NCI-H510A treated with DMSO at 0.1 percent for 48 hours (cell line): Measurements from ENCODE around the gene TMEM255A.
A peak's percentile ranks its signal among the peaks of the same experiment; 100 is the strongest.
"Not testable (repeated sequence)": the region's sequence is repeated elsewhere in the genome, so short reads cannot be mapped to it uniquely, and the experiment has no call there.

Source experiments
- DNase-seq: peaks from one replicate; lab custom pipeline; 2025; lab: John Stamatoyannopoulos, UW

Gene TMEM255A

DNA sequence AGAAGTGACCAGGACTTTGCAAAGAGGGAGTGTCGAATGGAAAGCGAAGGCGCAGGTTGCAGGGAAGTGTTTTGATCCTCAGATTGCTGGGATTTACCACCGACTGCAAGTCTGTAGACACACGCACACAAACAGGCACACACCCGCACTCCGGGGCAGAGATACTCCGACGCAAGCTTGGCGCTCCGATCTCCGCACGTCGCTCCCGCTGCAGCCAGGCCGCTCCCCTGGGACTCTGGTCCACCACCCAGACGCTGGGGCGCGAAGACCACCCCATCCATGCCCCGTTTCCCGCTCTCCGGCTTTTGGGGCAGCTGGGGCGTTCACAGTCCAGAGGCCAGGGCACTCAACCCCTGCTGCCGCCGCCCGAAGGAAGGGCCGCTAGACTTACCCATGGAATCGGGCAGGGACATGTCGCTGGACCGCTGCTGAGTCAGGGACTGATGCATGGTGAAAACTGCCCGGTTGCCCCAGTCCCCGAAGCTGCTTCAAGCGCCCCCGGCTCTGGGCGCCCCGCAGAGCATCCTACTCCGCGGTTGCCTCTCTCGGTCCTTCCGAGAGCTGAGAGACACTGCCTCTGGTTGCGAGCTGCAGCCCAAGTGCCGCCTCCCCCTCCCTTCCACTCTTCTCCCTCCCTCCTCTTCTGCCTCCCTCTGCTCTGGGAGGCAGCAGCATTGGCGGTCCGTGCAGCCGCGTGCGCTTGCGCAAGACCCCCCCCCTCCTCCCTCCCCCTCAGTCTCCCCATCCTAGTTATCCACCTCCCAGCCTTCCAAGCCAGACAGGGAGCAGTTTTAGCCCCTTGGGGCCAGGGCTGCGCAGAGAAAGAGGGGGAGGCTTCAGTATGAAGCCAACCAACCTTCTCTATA, at the start of gene TMEM255A:
Gene TMEM255A, minus strand, starts transcription at position 601 of the 866 bp plus-strand sequence. Its CDS starts 152 bp downstream, at position 449.
- peak; percentile 28 for DNase-seq

DNA sequence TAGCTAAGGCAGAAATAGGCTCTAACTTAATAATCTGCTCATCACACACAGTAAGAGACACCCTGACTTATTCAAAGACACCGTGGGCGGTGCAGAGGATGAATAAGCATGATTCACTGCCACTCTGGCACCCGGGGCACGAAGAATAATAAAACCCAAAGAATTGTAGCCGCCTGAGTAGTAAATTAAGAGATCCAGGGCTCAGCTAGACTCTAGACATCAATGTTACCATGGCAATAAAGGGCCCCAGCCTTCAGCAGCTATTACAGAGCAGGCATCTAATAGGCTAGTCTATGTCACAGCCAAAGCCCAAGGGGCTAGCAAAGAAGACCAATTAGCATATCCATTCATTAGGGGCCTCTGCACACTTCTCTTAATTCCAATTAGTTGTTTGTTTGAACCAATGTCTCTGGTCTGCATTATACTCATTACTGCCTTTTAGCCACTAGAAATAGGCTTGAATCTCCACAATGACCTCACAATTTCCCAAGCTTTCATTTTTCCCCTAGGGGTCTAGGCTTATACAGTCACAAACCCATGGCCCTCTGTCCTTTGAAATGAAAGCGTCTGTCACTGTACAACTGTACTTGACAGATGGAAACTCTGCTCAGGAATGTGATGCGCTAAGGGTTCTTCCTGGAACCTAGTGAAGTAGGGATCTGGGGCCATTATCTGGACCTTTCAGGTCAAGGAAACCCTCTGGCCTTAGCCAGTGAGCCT, 47.6 kb upstream of the TMEM255A start:
- DNase-seq: no peak

DNA sequence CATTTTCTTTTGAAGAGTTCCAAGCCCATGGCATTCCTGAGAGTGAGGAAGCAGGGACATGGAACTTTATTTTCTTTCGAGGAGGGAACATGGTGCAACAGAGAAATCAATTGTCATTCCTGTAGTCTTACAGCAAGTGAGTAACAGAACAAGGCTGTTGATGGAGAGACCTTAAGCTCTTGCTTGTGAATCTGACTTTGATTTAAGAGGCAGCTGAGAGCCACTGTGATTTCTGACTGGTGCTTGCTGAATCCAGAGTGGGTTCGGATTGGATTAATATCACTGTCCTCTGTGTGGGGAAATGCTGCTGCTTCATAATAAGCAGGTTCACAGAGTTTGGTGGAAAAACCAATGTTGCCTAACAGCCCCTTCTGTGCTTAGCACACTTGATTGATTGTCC, 45.9 kb upstream of the TMEM255A start:
- no peak for DNase-seq

DNA sequence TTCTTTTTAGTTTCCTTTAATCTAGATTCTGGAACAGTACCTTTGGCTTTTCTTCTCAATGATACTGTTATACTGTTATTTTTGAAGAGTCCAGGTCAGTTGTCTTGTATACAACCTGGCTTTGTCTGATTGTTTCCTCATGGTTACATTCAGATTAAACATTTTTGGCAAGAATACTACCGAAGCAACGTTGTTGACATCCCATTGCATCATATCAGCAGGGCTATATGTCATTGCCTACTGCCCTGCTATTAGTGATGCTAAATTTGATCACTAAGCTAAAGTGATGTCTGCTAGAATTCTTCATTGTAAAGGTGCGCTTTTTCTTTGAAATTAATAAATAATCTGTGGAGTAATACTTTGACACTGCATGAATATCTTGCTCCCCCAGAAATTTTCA, 44.8 kb upstream of the TMEM255A start:
- no peak for DNase-seq

DNA sequence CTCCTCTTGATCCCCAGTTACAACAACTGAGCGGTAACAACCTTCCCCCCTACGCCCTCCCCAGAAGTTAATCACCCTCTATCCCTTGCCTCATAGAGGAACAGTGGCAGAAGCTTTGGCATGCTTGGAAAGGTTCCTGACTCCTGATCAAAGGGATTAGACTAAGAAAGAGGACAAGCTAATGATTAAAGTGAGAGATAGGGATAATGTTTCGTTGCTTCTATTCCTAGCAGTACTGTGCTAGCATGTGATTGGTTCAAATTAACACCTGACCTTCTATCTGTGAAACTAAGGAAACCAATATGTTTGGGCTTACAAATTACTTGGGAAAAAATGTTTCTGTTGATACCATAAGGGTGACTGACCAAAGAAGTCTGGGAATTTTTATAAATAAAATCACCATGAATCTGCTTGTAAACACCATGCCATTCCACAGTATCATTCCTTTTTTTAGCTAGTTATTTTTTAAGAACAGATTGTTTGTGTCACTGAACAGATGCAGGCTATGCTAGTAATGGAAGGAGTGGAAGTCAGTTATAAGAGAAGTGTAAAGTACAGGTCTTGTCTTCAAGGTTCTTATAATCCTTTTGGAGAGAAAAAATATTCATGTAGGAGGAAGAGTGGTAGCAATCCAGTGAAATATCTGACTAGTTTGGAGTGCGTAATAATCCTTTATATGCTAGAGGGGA, 39.3 kb upstream of the TMEM255A start:
- no peak for DNase-seq

DNA sequence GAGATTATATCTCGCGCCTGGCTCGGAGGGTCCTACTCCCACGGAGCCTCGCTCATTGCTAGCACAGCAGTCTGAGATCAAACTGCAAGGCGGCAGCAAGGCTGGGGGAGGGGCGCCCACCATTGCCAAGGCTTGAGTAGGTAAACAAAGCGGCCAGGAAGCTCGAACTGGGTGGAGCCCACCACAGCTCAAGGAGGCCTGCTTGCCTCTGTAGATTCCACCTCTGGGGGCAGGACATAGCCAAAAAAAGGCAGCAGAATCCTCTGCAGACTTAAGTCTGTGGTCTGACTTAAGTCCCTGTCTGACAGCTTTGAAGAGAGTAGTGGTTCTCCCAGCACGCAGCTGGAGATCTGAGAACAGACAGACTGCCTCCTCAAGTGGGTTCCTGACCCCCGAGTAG, 33.3 kb upstream of the TMEM255A start:
- DNase-seq: not testable (repeated sequence)

DNA sequence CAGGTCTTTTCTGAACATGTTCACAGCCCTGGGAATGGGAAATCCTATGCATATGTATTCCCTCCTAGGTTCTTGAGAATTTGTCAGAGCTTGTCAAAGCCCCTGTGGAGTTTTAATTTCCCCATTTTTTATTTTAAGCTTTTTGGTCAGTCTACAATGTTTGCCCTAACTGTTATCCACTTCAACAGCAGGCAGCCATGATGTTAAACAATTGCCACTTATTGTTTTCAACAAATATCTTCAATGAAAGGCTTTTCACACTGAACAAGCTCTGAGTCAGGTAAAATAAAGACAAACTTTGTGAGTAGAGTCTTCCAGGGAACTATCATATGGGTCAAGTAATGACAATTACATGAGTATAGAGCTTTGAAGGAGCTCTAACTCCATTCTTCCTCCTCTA, 25.6 kb upstream of the TMEM255A start:
- DNase-seq: no peak

DNA sequence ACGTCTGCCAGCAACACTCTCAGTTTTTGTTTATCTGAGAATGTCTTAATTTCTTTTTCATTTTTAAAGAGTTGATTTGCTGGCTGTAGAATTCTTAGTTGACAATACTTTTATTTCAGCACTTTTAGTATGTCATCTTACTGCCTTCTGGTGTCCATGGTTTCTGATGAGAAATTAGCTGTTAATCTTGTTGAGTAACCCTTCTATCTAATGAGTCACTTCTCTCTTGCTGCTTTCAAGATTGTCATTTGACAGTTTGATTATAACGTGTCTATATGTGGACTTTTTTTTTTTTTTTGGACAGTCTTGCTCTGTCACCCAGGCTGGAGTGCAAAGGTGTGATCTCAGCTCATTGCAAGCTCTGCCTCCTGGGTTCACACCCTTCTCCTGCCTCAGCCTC, 24.0 kb upstream of the TMEM255A start:
- no peak for DNase-seq

DNA sequence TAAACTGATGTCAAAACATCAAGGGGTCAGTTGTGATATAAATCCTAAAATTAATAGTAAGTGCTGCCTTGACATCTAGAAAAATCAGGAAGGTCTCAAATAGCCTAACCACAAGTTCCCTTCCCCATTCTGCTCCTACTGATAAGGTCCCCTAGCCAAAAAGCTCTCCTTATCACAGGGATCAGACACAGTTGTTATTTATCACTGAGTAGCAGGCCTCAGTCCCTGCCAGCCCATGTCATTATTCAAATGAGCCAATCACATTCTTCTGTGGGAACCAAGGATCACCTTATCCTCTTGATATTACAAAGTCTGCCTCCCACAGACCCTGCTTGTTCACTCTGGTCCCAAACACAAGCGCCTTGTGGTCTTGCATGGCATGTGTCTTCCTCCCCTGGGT, 23.3 kb upstream of the TMEM255A start:
- DNase-seq: no peak

DNA sequence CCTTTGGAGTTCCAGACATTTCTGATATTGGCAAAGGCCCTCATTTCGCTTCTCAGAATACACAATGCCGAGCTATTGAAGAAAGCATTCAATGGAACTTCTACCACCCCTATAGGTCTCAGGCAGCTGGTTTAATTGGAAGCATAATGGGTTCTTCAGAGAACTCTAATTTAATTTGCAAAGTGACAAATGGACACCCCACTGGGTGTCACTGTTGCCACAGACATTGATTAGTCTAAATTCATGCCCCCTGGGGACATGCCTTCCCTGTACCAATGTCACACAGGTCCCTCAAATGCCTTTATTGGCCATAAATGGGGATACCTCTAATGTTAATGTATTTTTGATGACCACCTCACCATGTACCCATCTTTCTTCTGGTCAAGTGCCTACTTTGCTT, 22.9 kb upstream of the TMEM255A start:
- DNase-seq: no peak

DNA sequence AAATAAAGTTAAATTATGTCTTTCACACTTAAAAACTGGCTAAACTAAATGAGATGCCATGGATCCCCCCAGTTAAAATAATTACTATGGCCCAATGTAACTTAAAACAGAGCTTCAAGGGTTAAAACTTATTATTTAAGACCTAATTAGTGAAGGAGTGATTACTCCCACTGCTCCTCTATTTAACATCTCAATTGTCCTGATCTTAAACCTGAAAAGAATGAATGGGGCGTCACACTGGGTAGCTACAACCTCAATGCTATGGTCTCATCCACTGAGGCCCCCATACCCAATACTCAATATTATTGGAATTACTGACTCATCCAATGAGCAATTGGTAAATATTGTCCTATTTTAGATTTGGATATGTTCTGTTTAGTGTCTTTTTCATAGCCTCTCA, 21.1 kb upstream of the TMEM255A start:
- no peak for DNase-seq

DNA sequence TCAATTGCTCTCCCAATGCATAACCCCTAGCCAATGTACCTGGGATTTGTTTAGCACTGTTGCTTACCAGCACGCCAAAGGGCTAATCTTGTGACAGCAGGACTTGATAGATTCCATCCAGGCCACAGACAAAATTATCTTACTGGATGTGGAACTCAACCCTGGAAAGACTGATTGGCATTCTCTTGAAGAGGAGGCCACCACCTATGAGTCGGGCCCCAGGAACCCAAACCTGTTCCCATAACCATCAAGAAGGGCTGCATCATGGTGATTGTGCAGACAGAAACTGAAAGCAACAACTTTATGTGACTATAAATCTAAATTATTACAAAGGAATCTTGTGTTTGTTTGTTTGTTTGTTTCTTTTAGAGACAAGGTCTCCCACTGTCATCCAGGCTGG, 19.9 kb upstream of the TMEM255A start:
- no peak for DNase-seq

DNA sequence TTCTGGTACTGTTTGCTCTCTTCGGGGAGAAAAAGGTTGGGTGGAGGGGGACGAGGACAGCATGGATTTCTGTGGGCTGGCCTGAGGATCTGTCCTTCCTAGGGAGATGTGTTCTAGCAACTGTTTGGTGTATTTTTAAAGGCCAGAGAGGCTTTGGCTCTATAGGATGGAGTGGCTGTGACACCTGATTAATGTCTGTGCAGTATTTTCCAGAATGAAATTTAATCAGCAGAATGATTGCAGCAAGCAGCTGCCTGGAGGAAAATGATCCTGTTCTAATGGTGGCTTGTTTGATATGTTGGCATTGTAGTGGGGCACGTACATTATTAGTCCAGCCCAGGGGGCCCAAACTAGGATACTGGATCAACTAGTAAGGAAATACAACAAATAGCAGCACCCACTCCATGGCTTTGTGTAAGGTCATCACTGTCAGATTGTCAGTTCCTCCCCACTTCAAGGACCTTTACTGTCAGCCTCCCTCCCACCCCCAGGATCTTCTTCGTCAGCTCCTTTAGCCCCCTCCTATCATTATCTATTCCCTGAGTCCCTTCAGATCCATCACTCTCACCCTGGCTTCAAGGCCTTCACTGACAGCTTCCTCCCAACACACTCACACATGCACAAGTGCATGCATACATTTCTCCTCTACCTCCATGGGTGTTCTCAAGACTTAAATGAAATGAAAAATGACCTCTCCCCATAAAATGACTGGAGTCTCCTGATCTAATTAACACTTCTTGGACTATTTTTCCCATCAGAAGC, 10.4 kb upstream of the TMEM255A start:
- no peak for DNase-seq

DNA sequence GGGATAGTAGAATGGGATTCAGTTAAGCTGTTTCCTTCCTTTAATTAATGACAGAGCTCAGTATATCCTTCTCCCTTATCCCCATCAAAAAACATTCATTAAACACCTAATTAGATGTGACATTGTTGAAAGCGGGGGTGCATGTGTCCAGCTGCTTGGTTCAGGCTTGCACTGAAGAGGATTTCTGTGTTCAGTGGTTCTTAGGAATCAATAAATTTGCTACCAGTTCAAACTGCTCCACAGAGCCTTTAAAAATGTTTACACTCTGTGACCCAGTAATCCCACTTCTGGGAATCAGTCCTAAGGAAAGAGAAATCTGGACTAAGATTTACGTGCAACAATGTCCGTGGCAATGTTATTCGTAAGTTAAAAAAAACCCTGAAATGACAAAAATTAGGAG, 7.2 kb upstream of the TMEM255A start:
- DNase-seq: no peak

DNA sequence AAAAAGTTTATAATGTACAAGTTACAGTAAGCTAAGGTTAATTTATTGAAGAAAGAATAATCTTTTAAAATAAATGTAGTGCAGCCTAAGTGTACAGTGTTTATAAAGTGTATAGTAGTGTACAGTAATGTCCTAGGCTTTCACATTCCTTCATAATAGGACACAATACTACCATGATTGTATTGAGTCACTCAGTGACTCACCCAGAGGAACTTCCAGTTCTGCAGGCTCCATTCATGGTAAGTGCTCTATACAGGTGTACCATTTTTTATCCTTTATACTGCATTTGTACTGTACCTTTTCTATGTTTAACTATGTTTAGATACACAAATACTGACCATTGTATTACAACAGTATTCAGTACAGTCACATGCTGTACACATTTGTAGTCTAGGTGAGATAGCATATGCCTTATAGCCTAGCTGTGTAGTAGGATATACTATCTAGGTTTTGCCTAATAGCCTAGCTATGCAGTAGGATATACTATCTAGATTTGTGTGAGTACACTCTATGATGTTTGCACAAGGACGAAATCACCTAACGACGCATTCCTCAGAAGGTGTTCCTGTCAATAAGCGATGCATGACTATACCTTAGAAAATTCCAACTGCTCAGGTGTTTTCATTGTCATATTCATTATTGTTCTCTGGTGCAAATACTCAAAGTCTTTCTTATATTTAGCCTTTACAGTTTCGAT, 5.5 kb upstream of the TMEM255A start:
- DNase-seq: no peak

DNA sequence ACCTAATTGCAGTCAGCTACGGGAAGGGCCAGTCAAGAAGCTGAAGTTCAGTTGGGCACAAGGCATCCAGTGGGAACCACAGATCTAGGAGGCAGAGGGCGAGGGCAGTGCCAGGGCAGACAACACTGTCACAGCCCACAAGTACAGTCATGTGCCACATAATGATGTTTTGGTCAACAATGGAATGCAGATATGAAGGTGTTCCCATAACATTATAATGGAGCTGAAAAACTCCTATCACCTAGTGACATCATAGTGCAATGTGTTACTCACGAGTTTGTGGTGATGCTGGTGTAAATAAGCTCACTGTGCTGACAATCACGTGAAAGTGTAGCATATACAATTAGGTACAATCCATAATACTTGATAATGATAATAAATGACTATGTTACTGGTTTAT, 4.5 kb upstream of the TMEM255A start:
- DNase-seq: no peak

DNA sequence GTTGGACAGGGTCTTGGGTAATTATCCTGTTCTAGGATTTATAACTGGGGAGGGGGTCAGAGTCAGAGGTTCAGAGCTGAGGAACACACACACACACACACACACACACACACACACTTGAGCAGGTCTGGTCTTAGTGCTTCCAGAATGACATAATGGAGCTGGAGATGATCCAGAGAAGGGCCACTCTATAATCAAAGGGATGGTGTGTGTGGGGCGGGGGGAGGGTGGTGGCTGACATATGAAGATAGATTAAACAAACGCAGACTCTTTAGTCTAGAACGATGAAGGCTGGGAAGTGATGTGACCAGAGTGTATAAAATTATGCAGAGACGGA, 434 bp upstream of the TMEM255A start:
- peak; percentile 20 for DNase-seq

DNA sequence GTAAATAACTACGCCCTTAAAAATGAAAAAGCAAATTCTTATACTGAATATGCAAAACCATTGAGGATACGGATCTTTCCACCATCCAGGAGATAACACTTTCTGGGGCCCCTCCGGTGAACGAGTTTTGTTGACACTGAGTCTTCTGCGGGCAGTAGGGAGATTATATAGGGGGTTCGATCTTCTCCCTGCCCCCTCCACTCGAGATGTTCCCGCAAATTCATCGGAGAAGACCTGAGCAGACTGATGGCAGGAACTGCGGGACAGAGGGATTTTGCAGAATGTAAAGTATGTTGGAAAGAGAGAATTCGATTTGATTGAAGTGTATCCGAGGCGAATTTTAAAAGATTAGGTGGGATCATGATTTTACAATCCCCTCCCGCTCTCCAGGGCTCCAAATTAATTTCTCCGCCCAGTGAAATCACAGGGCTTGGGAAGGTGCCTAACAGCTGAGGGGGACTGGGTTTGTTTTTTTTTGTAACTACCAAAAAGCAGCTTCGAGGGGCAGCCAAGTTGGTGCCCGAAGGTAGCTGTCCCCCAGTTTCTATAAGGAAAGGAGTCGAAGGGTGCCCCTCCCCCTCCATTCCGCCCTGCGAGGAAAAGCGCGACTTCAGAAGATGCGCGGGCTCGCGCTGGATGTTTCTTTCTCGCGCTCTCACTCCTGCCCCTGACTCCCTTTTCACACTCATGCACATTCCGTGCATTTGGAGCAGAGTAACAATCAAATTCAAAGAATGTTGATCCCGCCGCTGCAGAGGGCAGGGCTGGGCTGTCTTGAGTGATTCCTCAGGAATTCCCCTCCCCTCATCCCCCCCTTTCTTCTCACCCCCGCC, 1.2 kb downstream of the TMEM255A start:
- peak; percentile 5 for DNase-seq

DNA sequence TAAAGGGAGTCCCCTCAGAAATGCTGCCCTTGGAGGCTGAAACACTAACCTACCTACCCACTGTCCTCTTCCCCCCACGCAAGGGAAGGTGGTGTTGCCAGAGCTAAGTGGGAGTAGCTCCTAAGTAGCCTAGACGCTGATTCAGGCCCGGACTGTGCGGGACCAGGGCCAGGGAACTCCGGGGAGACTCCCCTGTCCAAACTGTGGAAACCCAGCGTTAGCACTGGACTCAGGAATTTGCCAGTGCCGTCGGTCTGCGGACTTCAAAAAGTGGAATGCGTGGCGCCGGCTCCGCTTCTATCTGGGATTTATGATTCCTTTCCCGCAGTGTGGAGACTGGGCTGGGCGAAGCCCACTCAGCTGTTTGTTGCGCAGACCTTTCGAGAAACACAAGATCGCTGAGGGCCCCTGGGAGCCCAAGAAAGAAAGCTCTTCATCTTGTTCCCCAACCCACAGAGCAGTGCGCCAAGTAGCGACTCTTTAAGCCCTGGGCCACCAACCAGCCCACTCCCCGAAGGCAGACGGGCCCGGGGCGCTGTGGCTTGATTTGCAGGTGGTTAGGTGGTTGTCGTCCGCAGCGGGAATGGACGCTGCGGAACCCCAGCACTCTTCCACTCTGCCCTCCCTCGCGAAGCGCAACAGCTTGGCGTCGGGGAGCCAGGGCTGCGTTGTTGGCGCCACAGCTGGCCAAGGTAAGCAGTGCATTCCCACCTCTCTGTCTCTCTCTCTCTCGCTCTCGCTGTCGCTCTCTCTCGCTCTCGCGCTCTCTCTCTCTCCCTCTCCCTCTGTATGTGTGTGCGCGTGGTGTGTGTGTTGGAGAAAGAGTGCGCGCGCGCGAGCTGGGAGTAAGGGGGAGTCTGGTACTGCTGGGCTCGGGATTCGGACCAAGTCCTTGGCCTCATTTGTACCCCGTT, 2.0 kb downstream of the TMEM255A start:
- peak; percentile 60 for DNase-seq

DNA sequence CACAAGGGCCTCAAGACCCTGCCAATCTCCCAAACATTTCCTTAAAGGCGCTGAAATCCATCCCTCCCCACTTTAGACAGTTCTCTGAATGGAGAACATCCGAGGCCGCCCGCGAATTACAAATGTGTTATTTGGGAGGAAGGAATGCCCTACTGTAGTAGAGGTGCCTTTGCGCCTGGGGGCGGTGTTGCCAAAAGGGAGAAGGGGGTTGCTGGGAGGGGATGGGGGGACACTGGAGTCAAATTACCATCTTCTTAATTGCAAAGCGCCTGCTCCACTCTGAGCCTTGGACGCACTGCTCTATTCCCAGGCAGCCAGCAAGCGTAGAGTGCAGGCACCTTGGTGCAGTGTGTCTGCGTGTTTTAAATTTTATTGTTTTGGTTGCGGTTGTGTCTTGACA, 2.7 kb downstream of the TMEM255A start:
- no peak for DNase-seq
